RWPE1 (cell line): Measurements from ENCODE around the gene AATK.
A peak's percentile ranks its signal among the peaks of the same experiment; 100 is the strongest.

Experiments
- CTCF ChIA-PET: fragments of 350-600 bp; sonication (Branson Sonifier 250); formaldehyde crosslinking; extraction: SDS; loops from one replicate; lab custom pipeline; 2021; lab: Yijun Ruan, JAX
- POLR2A ChIA-PET: fragments of 400-600 bp; formaldehyde crosslinking; extraction: SDS; loops from one replicate; lab custom pipeline; 2020; ENCODE audit warnings: antibody characterized with exemption; ENCODE audit not compliant: low non-redundant PET; lab: Yijun Ruan, JAX
- DNase-seq: peaks from one replicate; pipeline ENCODE4 v3.0.0; 2012; ENCODE audit warnings: low spot score
- H3K27ac ChIP-seq: fragments of 450-650 bp; 2 replicates; pipeline ENCODE4 v1.5.1; 2017
- CTCF ChIP-seq: fragments of 450-650 bp; conservative IDR thresholded peaks from 2 replicates; pipeline ENCODE4 v1.5.1; 2017; ENCODE audit warnings: low read depth, mild to moderate bottlenecking

Gene AATK

DNA sequence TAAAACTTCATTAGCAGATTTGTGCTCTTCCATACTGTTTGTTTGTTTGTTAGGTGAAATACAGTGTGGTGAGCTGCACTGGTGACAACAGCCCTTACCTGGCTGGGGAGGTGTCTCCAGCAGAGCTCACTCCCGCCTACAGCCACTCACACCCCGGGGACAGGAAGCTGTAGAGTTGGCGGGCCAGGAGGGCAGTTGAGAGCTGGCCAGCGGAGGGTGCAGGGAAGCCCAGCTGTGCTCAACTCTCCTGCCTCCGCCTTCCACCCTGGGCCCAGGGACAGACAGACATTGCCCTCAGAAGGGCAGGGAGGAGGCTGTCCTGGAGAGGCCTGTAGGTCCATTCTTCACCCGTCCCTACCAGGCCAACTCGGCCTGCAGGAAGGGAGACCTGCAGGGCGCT is 49.3 kb downstream of the AATK start:
- ChIA-PET POLR2A (no interaction called here), CTCF (interaction anchor here (0.5 to 0.7 kb wide), 3 partner anchors 37 to 97 kb away, joined by 3 to 5 read pairs (median 4); no protein-coding TSS in a partner anchor)
- H3K27ac ChIP-seq = peak overlapping the region; percentile 80
- DNase-seq = no peak
- no peak for TF ChIP-seq CTCF

DNA sequence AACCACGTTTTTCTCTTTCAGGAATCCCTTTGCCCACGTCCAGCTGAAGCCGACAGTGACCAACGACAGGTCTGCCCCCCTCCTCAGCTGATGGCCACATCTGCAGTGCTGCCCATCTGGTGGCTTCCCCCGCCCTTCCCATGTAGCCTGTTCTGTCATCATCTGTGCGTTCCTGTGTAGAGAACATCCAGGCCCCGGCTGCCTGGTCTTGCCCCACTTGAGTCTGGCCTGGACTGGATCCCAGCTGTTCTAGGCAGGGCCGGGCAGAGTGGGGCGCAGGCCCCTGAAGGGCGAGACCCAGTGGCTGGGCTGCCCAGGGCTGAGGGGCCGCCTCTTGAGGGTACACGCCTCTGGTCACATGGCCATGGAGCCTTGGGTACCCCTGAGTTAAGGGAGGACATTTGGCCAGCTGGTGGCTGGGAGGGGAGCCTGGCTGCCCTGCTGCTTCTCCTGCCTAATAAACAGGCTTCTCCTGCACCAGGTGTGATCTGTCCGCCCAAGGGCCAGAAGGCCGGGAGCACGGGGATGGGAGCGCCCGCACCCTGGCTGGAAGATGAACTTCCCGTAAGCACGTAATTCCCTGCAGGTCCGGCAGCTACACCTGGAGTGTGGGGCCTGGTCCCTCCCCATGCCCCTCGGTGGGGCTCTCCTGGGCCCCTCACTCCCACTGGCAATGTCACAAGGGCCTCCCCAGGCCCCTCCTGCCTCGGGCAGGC is 50.1 kb downstream of the AATK start:
- CTCF ChIA-PET = interaction anchor here (0.7 kb wide), 2 partner anchors 78 to 127 kb away, joined by 3 to 5 read pairs; no protein-coding TSS in a partner anchor
- no peak for TF ChIP-seq CTCF
- POLR2A ChIA-PET = no interaction called here
- DNase-seq = no peak
- peak overlapping the region; percentile 80 for H3K27ac ChIP-seq

- POLR2A ChIA-PET = no interaction called here
- H3K27ac ChIP-seq = peak overlapping the region; percentile 80
- no peak for TF ChIP-seq CTCF
- DNase-seq = no peak
- CTCF ChIA-PET = interaction anchor here (0.6 to 1.0 kb wide), 2 partner anchors 37 to 92 kb away, joined by 3 to 5 read pairs; no protein-coding TSS in a partner anchor
These were observed 50.8 kb downstream of the AATK start for GRCh38 chr17:81115219-81115618.

GRCh38 chr17:81114351-81115093 is 51.5 kb downstream of the AATK start:
- ChIA-PET POLR2A (no interaction called here), CTCF (interaction anchor here (0.6 to 1.4 kb wide), 3 partner anchors 13 to 91 kb away, joined by 3 to 5 read pairs (median 4); no protein-coding TSS in a partner anchor)
- no peak for DNase-seq
- no peak for TF ChIP-seq CTCF
- peak overlapping the region; percentile 80 for H3K27ac ChIP-seq

DNA sequence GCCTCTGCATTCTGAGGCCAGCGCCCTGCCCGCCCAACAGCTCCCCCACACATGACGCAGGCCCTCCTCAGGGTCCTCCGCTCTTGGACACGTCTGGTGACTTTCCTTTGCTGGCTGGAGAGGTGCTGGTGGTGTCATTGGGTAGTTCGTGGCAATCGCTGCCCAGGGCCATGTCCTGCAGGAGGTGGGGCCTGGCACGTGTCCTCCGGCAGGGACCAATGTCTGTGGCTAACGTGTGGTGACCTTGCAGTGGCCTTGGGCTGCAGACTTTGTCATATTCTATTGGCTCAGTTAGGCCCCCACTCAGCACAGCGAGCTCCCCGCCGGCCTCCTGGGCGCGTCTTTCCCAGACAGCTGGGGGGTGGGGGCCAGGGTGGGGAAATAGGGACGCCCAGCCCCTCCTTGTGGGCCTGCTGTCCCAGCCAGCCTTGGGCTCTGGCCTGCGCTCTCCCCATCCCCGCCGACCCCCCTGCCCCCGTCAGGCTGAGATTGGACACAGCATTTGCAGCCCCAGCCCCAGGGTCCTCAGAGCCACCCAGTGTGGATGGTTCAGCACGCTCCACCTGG is 52.8 kb downstream of the AATK start:
- ChIA-PET POLR2A (no interaction called here), CTCF (interaction anchor here (0.6 to 1.4 kb wide), 2 partner anchors 12 to 91 kb away, joined by 4 to 5 read pairs; no protein-coding TSS in a partner anchor)
- H3K27ac ChIP-seq = peak overlapping the region; percentile 80
- no peak for DNase-seq
- TF ChIP-seq CTCF = no peak

- CTCF ChIA-PET = no interaction called here
- POLR2A ChIA-PET = interaction anchor here (0.6 kb wide), 1 partner anchor 95 kb away, joined by 3 read pairs; no protein-coding TSS in a partner anchor
- no peak for TF ChIP-seq CTCF
- no peak for DNase-seq
- peak overlapping the region; percentile 80 for H3K27ac ChIP-seq
These were observed 53.6 kb downstream of the AATK start for GRCh38 chr17:81112450-81112849.
